K562 (cell line): ENCODE measurements around the gene KIF3B. TPM values are rescaled to one million over a fixed set of nuclear protein-coding genes. Genes with fewer than 3 reads are reported as not detected.

Source experiments
- FOXA3 ChIP-seq, 2 experiments: fragments of 450-650 bp in 1 of 2; sonication (generic) in 1 of 2; formaldehyde crosslinking; IDR thresholded peaks in 1 of 2; conservative IDR thresholded peaks in 1 of 2; 2 replicates each; pipeline versions ENCODE4 v1.4.0 to v1.8.0; 2020 to 2022; ENCODE audit warnings: mild to moderate bottlenecking in 2 of 2, missing genetic modification reagents in 1 of 2
- ZNF263 ChIP-seq: sonication (generic); formaldehyde crosslinking; IDR thresholded peaks from 2 replicates; pipeline ENCODE4 v1.8.0; 2022; ENCODE audit warnings: mild to moderate bottlenecking, missing genetic modification reagents, borderline replicate concordance
- polyA plus RNA-seq, 8 experiments: library from polyadenylated mRNA; depleted of rRNA in 4 of 8; stranded (reverse) in 5 of 8; unstranded in 3 of 8; fragments of >200 nt; fragmentation: Nextera tagmentation in 2 of 8; fragmentation: Illumina TruSeq in 1 of 8; extraction: Ambion mirVana in 2 of 8; extraction: Trizol in 1 of 8; gene quantifications; 2 replicates each; pipeline versions ENCODE4 v1.2.1 to v1.2.3, GENCODE V29; 2011 to 2014; ENCODE audit warnings: inconsistent platforms in 1 of 8, missing spikeins in 1 of 8
- total RNA-seq, 7 experiments: library from RNA; depleted of rRNA in 6 of 7; stranded (reverse); fragments of >200 nt in 6 of 7; fragmentation: Illumina TruSeq in 2 of 7; extraction: Trizol in 2 of 7; gene quantifications; 2 replicates each; pipeline versions ENCODE4 v1.2.1 to v1.2.3, GENCODE V29; 2011 to 2021; ENCODE audit warnings: low replicate concordance in 1 of 7
- TF ChIP-seq, protein P1 (sequence below): fragments of 250-450 bp; sonication (Bioruptor Pico); IDR thresholded peaks from 2 replicates; pipeline ENCODE4 v1.4.0; 2020; ENCODE audit warnings: mild to moderate bottlenecking, moderate library complexity, borderline replicate concordance
- TF ChIP-seq, protein P2 (sequence below), 3 experiments: fragments of 200-800 bp in 1 of 3; sonication (Bioruptor generic) in 1 of 3; sonication (generic) in 1 of 3; formaldehyde crosslinking in 1 of 3; IDR thresholded peaks; 2 replicates each; pipeline versions ENCODE4 v1.6.1 to v1.8.0; 2016 to 2022; ENCODE audit warnings: mild to moderate bottlenecking in 2 of 3, missing compliant biosample characterization in 2 of 3, missing genetic modification characterization in 2 of 3, missing genetic modification reagents in 1 of 3
- TF ChIP-seq, protein P3 (sequence below): IDR thresholded peaks from 2 replicates; pipeline ENCODE4 v1.6.1; 2014; ENCODE audit warnings: antibody characterized with exemption
- TF ChIP-seq, protein P4 (sequence below), 2 experiments: fragments of 450-650 bp in 1 of 2; sonication (generic) in 1 of 2; formaldehyde crosslinking in 1 of 2; IDR thresholded peaks; 2 replicates each; pipeline versions ENCODE4 v1.7.1 to v1.9.0; 2016 to 2022; ENCODE audit warnings: inconsistent platforms in 1 of 2, mild to moderate bottlenecking in 1 of 2, missing genetic modification reagents in 1 of 2
- TF ChIP-seq, protein P5 (sequence below): fragments of 200-800 bp; sonication (Bioruptor generic); IDR thresholded peaks from 2 replicates; pipeline ENCODE4 v1.6.1; 2017; ENCODE audit warnings: missing genetic modification characterization, missing compliant biosample characterization

KIF3B gene
- total and polyA plus RNA-seq, 9 of the 15 experiments (the other 6 are each of a cell fraction or from before 2014, with no cell fraction given), result 2.9 to 12.3 (median 8.6) TPM

DNA sequence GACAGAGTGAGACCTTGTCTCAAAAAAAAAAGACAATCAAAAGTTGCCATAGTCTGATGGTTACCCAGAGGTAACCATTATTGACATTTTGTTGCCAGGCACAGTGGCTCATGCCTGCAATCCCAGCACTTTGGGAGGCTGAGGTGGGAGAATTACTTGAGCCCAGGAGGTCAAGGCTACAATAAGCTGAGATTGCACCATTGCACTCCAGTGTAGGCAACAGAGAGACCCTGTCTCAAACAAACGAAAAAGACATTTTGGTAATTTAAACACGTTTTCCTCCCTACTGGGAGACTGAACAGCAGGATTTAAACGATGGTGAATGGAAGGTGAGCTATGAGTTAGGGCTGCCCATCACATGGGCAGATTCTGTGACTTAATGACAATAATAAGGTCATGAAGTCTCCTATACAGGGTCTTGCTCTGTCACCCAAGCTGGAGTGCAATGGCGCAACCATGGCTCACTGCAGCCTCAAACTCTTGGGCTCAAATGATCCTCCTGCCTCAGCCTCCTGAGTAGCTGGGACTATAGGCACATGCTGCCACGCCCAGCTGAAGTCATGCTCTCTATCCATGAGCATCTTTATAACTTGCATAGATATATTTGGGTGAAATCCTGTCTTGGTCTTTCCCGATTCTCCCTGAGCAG is 76.5 kb downstream of the KIF3B start (continued):
- TF ChIP-seq, protein P1, sequence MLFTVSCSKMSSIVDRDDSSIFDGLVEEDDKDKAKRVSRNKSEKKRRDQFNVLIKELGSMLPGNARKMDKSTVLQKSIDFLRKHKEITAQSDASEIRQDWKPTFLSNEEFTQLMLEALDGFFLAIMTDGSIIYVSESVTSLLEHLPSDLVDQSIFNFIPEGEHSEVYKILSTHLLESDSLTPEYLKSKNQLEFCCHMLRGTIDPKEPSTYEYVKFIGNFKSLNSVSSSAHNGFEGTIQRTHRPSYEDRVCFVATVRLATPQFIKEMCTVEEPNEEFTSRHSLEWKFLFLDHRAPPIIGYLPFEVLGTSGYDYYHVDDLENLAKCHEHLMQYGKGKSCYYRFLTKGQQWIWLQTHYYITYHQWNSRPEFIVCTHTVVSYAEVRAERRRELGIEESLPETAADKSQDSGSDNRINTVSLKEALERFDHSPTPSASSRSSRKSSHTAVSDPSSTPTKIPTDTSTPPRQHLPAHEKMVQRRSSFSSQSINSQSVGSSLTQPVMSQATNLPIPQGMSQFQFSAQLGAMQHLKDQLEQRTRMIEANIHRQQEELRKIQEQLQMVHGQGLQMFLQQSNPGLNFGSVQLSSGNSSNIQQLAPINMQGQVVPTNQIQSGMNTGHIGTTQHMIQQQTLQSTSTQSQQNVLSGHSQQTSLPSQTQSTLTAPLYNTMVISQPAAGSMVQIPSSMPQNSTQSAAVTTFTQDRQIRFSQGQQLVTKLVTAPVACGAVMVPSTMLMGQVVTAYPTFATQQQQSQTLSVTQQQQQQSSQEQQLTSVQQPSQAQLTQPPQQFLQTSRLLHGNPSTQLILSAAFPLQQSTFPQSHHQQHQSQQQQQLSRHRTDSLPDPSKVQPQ (CRISPR knock-in tag), result no peak
- TF ChIP-seq, protein P2, sequence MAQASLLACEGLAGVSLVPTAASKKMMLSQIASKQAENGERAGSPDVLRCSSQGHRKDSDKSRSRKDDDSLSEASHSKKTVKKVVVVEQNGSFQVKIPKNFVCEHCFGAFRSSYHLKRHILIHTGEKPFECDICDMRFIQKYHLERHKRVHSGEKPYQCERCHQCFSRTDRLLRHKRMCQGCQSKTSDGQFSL (CRISPR knock-in tag; IDR thresholded peaks at IDR 0.05), result no peak
- TF ChIP-seq, protein P2 (tag; IDR thresholded peaks at IDR 0.05), result no peak
- TF ChIP-seq, protein P3, sequence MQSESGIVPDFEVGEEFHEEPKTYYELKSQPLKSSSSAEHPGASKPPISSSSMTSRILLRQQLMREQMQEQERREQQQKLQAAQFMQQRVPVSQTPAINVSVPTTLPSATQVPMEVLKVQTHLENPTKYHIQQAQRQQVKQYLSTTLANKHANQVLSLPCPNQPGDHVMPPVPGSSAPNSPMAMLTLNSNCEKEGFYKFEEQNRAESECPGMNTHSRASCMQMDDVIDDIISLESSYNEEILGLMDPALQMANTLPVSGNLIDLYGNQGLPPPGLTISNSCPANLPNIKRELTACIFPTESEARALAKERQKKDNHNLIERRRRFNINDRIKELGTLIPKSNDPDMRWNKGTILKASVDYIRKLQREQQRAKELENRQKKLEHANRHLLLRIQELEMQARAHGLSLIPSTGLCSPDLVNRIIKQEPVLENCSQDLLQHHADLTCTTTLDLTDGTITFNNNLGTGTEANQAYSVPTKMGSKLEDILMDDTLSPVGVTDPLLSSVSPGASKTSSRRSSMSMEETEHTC, result no peak
- TF ChIP-seq, protein P4, sequence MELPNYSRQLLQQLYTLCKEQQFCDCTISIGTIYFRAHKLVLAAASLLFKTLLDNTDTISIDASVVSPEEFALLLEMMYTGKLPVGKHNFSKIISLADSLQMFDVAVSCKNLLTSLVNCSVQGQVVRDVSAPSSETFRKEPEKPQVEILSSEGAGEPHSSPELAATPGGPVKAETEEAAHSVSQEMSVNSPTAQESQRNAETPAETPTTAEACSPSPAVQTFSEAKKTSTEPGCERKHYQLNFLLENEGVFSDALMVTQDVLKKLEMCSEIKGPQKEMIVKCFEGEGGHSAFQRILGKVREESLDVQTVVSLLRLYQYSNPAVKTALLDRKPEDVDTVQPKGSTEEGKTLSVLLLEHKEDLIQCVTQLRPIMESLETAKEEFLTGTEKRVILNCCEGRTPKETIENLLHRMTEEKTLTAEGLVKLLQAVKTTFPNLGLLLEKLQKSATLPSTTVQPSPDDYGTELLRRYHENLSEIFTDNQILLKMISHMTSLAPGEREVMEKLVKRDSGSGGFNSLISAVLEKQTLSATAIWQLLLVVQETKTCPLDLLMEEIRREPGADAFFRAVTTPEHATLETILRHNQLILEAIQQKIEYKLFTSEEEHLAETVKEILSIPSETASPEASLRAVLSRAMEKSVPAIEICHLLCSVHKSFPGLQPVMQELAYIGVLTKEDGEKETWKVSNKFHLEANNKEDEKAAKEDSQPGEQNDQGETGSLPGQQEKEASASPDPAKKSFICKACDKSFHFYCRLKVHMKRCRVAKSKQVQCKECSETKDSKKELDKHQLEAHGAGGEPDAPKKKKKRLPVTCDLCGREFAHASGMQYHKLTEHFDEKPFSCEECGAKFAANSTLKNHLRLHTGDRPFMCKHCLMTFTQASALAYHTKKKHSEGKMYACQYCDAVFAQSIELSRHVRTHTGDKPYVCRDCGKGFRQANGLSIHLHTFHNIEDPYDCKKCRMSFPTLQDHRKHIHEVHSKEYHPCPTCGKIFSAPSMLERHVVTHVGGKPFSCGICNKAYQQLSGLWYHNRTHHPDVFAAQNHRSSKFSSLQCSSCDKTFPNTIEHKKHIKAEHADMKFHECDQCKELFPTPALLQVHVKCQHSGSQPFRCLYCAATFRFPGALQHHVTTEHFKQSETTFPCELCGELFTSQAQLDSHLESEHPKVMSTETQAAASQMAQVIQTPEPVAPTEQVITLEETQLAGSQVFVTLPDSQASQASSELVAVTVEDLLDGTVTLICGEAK (IDR thresholded peaks at IDR 0.05), result no peak
- TF ChIP-seq, protein P4 (CRISPR knock-in tag; IDR thresholded peaks at IDR 0.05), result no peak
- TF ChIP-seq ZNF263 (no peak), FOXA3 (CRISPR knock-in tag; conservative IDR thresholded peaks at IDR 0.05 in 1 of 2, IDR thresholded peaks at IDR 0.05 in 1 of 2) (no peak)
- TF ChIP-seq, protein P5, sequence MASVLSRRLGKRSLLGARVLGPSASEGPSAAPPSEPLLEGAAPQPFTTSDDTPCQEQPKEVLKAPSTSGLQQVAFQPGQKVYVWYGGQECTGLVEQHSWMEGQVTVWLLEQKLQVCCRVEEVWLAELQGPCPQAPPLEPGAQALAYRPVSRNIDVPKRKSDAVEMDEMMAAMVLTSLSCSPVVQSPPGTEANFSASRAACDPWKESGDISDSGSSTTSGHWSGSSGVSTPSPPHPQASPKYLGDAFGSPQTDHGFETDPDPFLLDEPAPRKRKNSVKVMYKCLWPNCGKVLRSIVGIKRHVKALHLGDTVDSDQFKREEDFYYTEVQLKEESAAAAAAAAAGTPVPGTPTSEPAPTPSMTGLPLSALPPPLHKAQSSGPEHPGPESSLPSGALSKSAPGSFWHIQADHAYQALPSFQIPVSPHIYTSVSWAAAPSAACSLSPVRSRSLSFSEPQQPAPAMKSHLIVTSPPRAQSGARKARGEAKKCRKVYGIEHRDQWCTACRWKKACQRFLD (CRISPR knock-in tag), result no peak
